Activated naive CD8-positive, alpha-beta T cell treated with anti-CD3 and anti-CD28 coated beads, Interleukin-2, amount 50 U/mL, for 16 hours (primary cell): ENCODE measurements around the gene BBS9.

Experiments
- DNase-seq: peaks from one replicate; pipeline ENCODE4 v3.0.0-alpha.2; 2020; ENCODE audit warnings: low read depth, low spot score

The BBS9 gene

DNA sequence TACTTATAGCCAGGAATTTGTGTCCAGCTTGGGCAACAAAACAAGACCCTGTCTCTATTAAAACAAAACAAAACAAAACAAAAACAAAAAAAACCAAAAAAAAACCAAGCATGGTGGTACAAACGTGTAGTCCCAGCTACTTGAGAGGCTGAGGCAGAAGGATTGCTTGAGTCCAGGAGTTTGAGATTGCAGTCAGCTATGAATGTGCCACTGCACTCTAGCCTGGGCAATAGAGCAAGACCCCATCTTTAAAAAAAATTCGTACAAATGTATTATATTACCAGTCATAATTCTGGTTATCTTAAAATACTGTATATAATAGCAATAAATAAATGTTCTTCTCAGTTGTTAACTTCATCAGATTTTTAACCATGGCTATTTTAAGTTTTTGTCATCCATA, 2.3 kb upstream of the BBS9 start:
- no peak for DNase-seq

DNA sequence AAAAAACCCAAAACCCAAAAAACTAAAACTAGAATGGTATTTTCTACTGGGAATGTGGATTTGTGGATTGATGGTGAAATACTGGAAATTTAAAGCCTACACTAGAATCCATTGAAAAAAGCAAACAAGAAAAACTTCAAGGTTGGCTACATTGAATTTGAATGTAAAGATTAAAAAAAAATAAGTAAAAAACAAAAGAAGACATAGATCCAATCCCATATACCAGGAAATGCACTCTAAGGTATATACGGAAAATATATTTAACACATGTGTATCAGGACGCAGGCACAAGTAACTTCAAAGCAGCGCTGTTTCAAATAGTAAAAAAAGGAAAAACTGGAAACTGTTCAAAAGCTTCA, 754 bp upstream of the BBS9 start:
- no peak for DNase-seq

DNA sequence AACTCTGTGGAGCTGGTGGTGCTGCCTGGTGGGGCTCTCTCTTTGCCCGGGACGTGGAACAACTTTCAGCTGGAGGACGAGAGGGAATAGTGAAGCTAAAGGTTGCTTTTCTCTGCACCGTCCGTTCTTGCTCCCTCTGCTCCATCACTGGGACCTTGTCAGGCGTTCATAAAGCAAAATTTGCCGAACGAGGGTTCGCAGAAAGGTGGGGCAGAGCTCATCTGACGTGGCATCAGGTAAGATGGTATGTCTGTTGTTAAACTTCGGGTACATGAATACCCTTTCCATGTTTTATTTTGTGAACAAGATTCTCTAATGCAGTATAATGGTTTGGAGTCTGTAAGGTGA, 416 bp downstream of the BBS9 start:
- DNase-seq, result no peak

DNA sequence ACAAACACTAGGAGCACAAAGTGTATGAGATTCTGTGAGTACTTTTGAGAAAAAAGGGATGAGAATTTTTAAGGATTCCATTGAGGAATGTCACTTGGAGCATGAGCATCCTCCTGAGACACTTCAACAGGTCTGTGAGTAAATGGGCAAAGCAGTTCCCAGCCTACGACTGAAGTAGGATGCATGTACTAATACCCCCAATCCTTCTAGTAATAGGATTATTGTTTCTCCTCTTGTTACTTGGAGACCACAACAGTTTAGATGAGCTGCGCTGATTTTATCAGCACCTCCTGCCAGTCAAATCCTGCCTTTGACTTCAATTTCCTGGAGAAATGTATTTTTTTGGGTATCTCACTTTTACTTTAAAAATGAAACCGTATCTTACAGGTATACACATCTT, 820 bp downstream of the BBS9 start:
- DNase-seq, result no peak

DNA sequence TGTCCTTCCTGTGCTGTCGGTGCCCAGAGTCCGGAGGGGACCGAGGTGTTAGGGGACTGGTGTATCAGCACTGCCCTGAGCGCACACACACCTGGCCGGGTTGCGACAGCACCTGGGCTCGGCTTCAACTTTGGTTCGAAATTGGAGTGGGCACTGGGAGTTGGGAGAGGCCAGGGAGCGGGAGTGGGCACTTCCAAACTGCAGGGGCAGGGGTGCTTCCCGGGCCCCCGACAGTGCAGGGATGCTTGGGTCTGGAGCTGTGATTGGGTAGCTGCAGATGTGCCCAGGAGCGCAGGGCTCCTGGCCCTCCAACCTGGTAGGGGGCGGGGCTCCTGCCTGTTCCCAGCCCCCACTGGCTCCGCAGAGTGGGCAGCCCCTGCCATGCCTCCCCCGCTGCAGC, 7.7 kb downstream of the BBS9 start:
- no peak for DNase-seq

DNA sequence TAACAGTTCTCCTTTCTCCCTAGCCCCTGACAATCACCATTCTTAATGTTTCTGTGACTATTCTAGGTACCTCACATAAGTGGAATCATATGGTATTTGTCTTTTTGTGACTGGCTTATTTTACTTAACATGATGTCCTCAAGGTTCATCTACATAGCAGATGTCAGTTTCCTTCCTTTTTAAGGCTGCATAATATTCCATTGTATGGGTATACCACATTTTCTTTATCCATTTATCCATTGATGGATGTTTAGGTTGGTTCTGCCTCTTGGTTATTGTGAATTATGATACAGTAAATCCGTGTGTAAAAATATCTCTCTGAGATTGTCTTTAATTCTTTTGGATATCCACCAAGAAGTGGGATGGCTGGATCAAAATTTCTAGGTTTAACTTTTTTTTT, 13.2 kb downstream of the BBS9 start:
- no peak for DNase-seq

DNA sequence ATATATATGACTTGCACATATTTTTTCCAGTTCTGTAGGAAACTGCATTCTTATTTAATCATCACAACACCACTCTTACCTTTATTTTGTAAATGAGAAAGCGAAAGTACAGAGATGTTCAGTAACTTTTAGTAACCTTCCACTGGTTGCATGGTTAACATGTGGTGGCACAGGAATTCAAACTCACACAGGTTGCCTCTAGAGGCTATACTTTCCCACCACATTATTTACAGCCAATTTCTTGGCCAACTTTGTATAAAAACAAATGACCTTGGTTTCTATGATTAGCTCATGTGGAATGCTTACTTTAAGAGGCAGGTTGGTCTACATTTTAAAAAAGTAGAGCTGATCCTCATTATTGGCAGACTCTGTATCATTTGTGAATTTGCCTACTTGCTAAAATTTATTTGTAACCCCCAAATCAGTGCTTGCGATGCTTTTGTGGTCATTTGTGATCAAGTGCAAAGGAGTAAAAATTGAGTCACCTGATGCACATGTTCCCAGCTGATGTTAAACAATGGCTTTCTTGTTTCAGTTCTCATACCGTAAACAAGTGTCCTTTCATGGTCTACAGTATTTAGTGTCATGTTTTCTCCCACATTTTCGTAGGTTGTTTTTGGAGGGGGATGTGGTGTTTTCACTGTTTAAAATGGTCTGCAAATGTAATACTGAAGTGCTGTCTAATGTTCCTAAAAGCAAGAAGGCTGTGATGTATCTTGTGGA, 14.8 kb downstream of the BBS9 start:
- DNase-seq, result no peak

DNA sequence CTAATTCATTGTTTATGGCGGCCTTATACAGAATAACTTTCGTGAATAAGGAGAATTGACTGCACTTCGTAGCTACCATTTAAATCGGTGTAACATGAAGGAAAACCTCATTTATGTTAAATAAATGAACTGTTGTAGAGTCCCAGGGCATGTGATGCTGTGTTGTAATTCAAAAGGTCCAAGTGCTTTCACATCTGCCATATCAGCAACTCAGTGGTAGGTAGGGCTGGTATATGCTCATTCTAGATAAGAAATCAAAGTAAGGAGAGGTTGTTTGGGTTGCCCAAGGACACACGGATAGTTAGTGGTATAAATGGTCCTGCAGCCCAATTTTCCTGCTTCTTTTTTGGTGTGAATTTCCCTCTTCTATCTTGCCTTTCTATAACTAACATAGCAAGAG, 15.8 kb downstream of the BBS9 start:
- no peak for DNase-seq

DNA sequence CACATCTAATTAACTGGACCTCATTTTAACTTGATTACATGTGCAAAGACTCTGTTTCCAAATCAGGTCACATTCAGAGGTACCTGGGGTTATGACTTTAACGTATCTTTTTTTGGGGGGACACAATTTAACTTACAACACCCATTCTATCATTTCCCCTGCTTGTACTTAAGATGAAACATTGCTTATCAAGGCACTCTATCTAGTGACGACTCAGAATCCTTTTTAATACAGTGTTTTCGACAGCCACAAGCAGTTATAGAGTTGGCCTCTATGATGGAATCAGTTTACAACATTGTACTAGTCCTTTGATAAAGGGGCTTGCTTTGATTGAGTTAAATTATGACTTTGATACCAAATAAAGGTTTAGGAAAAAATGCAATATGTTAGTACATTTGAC, 22.7 kb downstream of the BBS9 start:
- DNase-seq, result no peak

DNA sequence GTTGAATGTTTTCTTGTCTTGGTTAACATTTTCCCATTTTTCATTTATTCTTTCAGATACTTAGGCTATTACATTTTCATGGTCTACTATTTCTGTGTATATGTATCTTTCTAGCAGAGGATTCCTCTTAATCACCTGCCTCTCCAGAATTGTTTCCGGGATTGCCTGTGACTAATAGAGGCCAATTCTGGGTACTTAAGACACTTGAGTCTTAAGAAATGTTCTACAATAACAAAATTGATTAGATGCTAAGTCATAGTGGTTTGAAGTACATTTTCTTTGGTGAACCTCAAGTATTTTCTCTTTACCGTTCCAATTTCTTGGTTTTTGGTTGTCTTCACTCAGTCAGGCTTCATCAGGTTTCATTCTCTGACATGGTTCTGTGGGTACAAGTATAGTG, 26.4 kb downstream of the BBS9 start:
- no peak for DNase-seq

DNA sequence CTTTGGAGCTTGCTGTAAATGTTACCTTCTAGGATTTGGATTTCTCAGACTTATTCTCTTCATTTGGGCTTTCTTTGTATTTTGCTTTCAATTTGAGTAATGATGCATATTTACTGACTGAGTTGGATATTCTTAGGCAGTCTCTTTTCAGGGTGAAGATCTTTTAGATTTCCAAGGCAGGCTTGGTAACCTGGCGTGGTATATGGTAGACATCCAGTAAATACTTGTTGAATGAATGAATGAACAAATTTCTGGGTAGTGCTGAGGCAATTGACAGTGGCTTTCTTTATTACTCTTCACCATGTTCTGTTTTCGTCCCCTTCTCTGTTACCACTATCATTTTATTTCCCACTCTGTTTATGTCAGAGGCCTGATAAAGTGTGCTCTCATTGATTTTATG, 27.1 kb downstream of the BBS9 start:
- no peak for DNase-seq

DNA sequence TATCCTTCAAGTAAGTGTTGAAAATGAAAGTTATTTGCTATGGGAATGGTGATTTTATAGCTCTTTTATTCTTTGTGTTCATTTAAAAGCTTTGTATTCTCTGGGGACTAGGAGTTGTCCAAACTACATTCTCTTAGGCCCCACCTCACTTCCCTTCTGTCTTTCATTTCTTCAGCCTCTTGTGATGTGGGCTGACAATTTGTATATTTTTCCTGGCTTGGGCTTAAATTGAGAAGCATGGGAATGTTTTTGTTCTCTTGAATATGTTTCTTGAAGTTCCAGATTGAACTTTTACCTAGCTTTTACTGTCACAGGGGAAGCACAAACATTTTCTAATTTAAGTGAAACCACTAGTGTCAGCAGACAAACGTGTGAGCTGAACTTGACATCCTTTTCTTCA, 27.9 kb downstream of the BBS9 start:
- DNase-seq, result no peak

DNA sequence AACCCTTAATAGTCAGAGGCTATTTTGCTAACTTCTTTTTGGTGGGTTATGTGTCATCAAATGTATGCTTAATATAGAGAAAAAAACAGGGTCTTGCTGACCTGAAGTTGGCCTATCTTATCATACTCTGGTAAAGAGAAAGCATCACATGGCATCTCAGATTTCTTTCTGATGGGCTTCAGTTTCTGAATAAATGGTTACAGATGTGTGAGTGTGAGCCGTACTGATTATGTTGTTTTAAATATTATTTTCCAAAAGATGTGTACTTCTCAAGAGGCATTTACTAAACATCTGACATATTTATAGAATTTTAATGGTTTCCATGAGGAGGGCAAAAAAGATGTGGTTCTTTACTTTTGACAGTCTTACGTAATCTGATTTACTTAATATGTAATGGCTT, 28.4 kb downstream of the BBS9 start:
- no peak for DNase-seq

DNA sequence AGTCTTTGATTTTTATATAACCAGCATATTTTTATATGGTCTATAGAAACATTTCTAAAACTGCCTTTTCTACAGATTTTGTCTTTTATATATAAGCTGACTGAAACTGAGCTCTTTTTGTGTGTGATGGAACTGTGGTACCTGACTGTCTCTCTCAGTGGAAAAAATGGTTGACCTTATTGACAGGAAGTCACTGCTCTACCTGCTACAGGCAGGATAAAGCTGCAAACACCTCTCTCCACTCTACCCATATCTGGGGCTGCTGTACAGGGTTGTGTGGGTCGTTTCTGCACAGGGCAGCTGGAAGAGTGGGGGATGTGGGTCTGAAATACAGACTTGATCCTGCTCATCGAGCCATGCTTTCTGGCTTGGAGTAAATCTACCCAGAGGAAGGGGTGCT, 48.5 kb downstream of the BBS9 start:
- DNase-seq, result no peak

DNA sequence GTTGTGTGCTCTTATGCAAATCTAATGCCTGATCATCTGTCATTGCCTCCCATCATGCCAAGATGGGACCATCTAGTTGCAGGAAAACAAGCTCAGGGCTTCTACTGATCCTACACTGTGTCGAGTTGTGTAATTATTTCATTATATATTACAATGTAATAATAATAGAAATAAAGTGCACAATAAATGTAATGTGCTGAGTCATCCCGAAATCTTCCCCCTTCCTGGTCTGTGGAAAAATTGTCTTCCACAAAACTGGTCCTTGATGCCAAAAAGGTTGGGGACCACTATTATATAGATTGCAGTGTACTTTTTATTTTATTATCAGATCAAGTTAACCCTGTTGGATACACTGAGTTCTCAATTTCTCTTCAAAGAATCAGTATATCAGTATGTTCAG, 50.2 kb downstream of the BBS9 start:
- DNase-seq, result no peak

DNA sequence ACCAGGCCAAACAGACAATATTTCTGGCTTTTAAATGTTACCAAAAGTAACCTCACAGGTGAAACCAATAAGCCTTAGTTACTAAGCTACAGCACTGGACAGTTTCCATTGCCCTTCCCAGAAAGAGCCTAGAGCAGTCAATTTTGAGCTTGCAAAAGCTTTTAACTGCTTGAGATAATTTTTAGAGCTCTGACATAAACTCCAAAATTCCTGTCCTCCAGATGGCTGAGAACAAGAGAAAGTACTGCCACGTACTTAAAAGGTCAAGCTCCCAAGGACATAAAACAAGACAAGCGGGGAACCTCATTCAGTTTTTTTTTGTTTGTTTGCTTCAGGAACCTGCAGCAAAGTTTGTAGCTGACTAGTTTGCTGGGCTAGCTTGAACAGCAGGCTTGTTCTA, 54.1 kb downstream of the BBS9 start:
- no peak for DNase-seq

DNA sequence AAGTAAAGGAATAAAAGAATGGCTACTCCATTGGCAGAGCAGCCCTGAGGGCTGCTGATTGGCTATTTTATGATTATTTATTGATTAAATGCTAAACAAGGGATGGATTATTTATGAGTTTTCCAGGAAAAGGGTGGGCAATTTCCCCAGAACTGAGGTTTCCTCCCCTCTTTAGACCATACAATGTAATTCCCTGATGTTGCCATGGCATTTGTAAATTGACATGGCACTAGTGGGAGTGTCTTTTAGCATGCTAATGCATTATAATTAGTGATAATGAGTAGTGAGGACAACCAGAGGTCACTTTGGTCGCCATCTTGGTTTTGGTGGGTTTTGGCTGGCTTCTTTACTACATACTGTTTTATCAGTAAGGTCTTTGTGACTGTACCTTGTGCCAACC, 55.5 kb downstream of the BBS9 start:
- no peak for DNase-seq

DNA sequence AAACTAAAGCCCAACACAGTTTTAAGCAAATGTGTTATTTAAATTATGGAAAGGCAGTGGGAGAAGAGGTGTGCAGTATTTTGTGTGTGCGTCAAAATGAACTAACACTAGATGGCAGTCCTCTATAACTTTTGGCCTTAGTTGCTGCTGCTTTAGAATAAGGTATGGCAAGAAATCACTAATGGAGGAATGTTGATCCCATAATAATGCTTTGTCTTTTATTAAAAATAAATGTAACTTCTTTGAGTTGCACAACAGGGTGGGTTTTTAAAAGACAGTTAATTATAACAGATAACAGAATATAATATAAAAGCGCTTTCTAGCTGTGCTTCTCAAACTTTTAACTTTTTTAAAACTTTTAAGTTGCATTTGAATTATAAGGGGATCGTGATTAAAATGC, 56.4 kb downstream of the BBS9 start:
- DNase-seq, result no peak

DNA sequence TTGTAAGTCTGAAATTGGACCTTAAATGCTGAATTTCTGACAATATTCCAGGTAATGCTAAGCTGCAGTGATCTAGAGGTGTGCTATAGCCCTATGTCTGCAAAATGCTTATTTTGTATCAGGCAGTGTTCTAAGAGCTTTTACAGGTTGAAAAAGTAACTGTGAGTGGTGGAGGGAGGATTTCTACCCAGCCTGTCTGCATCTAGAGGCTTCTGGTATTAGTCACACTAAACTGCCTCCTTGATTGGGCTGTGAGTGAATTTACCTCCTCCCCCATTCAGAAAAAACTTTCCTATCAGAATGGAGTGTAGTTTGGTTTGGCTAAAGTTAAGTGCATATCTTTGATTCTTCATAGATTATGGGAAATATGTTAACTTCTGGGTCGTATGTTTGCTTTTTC, 56.8 kb downstream of the BBS9 start:
- no peak for DNase-seq

DNA sequence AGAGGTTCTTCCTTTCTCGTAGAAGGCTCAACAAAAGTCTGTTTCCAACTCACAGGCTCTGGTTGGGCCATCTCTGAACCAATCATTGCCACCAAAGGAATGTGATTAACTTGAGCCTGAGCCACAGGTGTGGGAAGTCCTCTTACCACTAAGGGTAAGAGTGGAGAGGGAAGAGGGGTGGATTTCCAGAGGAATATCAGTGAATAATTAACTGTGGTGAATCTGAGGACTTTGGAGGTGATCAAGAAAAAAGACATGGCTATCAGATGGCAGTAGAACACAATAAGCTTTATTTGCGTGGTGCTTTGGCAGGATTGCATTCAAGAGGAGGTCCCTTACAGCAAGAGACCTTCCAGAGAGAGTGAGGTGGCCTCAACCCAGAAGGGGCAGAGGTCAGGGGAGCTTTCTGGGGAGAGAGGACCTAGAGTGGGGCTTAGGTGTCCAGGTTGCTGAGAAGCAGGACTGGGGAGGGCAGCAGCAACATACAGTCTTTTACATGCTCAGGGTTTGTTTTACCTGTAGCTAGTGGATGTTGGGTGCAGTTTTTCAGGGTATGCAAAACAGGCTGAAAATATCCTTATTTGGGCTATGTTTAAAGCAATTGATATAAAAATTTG, 61.4 kb downstream of the BBS9 start:
- DNase-seq, result no peak

DNA sequence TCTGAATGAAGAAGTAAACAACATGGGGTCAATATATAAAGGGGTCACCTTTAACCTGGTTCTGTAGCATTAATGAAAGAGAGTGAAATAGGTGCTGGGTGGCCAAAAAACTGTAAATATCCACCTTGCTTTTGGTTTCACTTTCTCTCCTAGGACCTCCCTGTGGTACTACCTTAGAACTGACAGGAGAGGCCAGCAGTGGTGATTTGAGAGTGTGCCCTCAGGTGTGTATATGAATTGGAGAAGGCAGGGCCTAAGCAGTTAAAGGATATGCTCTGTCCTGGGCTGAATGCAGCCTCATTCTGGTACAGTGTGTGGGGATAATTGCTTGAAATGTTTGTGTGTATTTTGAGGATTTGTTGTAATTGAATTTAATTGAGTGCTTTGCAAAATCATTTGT, 62.0 kb downstream of the BBS9 start:
- no peak for DNase-seq

DNA sequence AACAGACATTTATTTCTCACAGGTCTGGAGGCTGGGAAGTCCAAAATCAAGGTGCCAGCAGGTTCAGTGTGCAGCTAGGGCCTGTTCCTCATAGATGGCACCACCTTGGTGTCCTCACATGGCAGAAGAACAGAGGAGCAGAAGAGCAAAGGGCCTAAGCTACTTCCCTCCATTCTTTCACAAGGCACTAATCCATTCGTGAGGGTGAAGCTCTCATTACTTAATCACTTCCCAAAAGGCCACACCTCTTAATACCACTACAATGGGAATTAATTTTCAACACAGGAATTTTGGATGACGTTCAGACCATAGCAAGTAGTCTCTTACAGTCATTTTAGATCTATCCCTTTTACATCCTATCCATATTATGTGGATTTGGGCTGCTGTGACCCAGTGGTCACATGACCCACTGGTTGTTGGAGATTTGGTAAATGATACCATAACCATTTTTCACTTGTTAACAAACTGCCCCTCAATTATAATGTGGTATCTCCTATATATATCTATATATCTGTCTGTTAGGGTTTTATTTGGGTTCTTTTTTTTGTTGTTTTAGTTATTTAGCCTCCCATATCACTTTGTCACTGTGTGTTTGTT, 63.4 kb downstream of the BBS9 start:
- DNase-seq, result no peak

DNA sequence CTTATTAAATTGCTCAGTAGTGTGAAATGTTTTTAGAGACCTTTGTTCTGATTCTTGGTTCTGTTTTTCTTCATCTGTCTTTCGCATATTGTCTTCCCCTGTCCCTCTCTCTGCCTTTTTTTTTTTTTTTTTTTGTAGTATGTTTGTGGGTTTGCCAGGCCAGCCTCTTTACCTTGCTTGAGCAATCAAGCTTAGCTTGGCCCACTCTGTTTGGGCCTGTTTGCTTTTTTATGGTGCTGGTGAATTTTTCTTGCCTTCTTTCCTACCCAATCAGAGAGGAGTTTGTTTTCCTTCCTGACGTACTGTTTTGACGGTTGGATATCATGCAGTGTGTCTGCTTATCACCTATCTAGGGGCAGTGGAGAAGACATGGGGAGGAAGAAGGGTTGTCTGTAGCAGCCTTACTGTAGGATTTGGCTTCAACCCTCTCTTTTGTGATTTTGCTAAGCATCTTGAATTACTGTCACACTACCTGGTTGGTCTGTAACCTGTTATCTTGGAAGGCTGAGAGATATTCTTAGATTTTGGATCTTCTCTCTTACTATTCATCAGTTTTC, 64.0 kb downstream of the BBS9 start:
- DNase-seq, result no peak
